GM19397 (cell line): ENCODE results near the gene MED25.
A peak's percentile ranks its signal among the peaks of the same experiment; 100 is the strongest.

ENCODE experiments used
- ATAC-seq: cut with Tn5 transposase; IDR thresholded peaks from one replicate; pipeline ENCODE4 v1.9.1; 2021; ENCODE audit warnings: mild to moderate bottlenecking, moderate library complexity; ENCODE audit not compliant: unreplicated experiment

The MED25 gene

DNA sequence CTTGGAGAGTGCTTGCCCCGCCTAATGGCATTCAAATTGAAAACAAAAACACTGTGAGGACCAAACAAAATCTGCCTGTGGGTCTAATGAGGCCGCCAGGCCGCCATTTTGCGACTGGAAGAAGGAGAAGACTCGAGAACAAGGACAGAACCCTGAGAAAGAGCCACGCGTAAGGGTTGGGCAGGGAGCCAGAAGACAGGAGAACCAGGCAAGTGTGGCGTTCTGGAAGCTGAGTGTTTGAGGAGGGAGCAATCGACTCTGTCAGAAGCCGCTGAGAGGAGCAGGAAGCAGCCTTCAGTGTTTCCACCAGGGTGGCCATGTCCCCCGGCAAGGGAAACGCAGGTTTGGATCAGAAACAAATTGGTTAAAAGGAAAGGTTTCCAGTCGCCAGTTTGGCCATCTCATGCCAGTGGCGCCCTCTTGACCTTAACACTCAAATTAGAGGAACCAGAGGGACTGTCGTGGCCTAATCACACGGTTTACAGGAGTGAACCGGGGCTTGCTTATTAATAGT lies 22.7 kb downstream of the MED25 start:
- no peak for ATAC-seq

DNA sequence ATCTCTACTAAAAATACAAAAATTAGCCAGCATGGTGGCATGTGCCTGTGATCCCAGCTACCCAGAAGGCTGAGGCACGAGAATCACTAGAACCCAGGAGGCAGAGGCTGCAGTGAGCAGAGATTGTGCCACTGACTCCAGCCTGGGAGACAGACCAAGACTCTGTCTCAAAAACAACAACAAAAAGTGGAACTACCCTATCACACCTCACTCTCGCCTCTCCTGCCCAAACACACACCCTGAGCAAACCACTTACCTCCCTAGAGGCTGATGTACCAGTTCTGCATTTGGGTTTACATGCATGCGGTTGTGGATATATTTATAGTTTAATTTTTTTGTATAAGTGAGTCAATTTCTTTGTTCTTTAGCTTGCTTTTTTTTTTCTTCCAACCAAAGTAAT lies 25.2 kb downstream of the MED25 start:
- ATAC-seq, result no peak

DNA sequence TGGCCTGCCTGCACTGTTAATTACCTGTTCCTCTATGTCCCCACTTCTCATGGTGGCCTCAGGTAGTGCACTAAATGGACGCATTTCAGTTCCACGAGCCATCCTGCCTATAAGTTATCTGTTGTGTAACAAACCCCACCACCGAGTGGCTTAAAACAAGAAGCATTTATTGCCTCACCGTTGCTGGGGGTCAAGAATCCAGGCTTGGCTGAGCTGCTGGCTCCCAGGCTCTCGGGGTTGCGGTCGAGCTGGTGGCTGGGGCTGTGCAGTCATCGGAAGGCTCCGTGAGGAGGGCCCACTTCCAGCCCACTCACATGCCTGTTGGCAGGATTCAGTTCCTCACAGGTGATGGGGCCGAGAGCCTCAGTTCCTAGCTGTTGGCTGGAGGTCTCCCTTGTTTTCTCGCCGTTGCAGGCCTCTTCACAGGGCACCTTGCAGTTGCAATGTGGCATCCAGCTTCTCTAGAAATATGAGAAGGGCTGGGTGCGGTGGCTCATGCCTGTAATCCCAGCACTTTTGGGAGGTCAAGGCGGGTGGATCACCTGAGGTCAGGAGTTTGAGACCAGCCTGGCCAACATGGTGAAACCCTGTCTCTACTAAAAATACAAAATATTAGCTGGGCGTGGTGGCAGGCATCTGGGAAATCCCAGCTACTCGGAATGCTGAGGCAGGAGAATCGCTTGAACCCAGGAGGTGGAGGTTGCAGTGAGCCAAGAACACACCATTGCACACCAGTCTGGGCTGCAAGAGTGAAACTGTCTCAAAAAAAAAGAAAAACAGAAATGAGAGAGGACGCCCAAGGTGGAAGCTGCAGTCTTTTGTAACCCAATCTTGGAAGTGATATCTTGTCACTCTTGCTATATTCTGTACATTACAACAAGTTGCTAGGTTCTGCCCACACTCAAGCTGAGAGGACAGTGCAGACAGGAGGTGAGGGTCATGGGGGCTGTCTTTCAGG lies 26.3 kb downstream of the MED25 start:
- ATAC-seq, result no peak

DNA sequence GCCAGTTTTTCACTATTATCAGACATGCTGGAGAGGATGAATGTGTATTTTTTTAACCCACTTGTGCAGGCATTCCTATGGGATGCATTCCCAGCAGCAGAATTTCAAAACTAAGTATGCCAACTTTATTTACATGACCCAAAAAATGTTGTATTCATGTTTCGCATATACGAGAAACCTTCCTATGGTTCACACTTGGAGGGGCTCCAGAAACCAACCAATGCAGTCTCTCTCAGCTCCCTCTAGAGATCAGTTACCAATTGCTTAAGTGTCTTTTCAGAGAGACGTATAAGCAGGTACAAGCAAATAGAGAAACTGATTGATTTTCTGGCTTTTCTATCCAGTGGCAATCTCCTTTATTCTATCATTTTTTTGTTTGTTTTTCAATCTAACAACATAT lies 27.3 kb downstream of the MED25 start:
- no peak for ATAC-seq

DNA sequence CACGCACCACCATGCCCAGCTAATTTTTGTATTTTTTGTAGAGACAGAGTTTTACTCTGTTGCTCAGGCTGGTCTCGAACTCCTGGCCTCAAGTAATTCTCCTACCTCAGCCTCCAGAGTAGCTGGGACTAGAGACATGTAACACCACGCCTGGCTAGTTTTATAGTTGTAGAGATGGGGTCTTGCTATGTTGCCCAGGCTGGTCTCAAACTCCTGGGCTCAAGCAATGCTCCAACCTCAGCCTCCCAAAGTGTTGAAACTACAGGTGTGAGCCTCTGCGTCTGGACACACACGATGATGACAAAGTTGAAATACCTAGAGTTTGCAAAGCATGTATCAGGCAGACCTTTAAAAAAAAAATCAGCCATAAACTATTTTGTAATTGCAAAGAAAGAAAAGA lies 28.3 kb downstream of the MED25 start:
- no peak for ATAC-seq

DNA sequence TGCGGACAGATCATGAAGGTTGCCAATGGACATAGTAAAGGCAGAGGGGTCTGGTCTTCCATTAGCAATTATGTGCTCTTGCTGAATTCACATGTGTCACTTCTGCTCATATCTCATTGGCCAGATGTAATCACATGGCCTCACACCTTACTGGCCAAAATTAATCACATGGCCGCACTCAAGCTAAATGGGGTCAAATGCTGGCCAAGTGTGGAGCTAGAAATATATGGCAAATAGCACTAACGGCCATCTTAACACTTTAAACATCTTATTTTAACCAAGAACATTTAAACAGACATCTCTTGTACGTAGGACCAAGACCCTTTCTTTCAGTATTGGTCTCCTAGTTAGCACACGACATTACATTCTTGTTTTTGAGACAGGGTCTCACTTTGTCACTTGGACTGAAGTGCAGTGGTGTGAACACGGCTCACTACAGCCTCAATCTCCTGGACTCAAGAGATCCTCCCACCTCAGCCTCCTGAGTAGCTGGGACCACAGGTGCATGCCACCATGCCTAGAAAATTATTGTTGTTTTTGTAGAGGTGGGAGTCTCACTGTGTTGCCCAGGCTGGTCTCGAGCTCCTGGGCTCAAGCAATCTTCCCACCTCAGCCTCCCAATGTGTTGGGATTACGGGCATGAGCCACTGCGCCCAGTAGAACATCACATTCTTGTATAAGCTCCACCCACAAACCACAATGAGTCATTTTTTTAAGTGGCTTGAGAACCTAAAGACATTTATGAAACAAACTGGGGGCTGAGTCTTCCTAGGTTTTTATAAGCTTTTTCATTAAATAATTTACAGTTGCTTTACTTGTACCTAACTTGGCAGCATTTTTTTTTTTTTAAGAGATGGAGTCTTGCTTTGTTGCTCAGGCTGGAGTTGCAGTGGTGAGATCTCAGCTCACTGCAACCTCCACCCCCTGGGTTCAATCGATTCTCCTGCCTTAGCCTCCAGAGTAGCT lies 29.9 kb downstream of the MED25 start:
- no peak for ATAC-seq

DNA sequence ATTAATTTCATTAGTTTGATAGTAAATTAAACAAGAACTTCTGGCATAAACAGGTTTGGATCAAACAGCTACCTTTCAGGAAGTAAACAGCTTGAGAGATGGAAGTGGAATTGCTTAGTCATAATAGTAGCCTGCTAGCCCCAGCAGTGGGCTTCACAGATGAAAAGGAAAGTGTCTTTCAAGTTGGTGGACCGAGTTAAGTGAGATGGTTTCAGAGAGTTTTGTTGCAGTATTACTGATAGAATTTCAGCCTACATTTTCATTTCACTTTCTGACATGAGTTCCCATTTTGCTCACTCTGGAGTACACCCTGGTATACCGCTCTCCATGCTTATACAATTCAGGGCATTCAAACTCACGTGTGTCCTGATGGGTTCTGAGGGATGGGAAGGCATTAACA lies 30.8 kb downstream of the MED25 start:
- ATAC-seq, result no peak

DNA sequence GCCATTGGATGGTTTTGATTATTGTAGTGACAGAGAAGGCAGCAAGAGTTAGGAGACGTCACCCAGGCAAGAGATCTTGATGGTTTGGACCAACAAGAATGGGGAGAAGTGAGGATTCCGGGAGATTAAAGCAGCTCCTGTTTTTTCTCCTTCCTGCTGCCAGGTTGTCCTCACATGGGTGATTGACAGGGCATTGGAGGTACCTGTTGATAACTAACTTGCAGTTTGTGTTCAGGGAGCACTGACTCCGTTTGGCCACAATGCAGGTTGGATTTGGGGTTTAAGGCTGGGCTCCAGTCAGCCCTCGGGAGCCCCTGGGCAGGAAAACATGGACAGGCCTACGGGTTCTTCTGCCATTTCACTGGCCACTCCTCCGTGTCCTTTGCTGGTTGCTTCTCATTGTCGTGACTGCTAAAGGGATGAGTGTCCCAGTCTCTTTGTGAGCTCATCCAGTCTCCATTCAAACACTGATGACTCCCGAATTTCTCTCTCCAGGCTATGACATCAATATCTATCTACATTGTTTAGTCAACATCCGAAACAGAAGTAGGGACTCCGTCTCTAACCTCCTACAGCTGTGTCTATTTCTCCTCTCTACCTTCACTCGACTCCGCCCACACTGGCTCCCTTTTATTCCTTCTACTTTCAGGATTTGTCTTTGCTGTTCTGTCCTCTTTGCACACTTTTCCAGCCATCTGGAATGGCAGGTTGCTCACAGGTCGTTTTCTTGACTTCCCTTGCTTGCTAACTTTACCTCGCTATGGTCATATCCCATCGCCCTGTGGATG lies 31.5 kb downstream of the MED25 start:
- no peak for ATAC-seq

DNA sequence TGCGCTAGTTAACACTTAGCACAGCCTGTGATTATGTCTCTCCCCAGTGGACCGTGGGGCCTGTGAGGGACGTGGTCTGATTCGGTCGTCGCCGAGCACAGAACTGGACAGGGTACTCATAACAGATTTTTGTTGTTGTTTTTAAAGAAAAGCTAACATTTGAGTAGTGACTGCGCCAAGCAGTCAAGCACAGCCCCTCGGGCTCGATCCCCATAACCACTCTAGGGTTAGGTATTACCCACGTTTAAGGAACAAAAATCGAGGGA lies 32.1 kb downstream of the MED25 start:
- no peak for ATAC-seq

DNA sequence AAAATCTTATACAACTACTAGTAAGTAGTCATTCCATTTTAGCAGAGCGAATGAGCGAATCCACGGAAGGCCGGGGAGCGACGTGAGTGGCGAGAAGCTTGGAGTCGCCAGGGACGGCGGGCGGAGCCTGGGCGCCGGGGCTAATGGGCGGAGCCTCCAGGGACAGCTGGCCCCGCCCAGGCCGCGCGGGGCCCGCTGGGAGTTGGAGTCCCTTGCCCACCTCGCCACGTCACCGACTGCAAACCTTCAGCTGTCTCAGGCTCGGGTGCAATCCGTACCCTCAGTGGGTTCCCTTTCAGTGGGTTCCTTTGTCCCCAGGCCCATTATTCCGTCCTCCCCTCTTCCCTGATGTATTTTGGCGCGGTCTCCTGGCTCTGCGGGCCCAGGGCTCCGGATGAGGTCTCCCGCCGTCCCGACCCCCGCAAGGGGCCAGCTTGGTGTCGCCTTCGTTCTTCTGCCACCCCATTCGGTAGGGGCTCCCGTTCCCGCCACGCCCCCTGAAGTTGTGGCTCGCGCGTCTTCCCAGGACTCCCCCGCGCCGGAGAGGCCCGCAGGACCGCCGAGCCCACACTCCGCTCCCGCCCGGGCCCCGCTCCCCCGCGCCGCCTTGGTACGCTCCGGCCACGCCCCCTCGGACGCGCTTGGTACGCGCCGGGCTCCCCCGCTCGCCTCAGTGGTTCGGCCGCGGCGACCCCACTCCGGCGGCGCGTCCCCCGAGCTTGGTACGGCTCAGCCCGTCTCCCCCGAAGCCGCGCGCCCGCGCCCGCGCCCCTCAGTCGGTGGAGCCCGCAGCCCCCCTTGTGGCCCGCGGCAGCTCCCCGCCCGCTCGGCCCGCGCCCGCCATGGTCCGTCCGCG lies 32.6 kb downstream of the MED25 start, which contains the start of gene PTOV1:
Gene PTOV1 (plus strand): TSS at position 673 of the 856 bp plus-strand sequence.
- peak; percentile 73 for ATAC-seq

DNA sequence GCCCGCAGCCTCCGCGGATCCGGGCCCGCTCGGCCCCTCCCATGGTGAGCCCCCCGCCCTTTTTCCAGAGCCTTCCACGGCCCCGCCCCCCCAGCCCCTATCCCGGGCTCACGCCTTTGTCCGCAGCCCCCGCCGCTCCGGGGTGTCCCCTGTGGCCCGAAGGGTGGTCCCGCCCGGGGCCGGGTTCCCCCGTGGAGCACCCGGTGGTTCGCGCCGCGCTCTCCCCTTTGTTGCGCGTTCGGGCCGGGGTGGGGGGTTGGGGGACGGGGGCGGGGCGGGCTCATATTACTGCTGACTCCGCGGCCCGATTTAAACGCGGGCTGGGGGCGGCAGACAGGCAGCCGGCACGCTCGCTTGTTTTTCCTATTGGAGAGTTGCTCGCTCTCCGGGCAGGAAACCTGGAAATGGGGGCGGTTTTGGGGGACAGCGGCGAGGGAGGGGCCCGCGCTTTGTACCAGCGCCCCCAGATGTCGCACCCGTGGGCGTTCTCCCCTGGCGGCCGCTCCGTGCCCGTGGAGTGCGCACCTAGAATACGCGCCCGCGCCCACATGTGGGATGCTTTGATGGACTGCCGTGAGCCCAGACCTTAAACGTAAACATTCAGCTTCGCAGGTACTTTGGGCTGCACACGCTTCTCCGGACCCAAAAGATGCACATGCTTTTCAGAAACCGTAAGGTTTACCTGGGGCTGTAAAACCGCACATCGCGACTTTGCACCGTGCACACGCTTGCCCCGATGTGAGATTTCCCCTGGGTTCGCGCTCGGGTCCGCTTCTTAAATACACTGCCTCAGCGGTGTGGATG lies 33.6 kb downstream of the MED25 start:
- ATAC-seq, result peak; percentile 13

DNA sequence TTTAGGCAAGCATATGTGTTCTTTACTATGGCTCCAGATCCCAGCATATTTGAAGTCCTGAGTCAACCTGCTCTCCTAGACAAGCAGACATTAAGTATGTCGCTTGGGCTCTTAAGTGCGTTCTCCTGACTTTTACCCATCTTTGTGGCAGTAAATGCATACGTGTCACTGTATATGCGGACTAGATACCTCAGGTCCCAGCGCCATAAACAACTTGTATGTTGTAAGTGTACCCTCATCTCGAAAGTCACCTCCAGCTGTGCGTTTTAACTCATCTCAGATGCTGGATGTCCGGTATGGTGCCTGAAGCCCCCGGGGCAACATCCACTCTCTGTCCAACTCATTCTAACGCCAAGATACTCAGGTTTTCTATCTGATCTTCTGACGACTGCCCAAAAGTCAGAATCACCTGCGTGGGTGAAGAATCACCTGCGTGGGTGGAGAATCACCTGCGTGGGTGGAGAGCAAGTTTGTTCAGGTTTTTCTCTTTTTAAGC lies 34.6 kb downstream of the MED25 start:
- no peak for ATAC-seq

DNA sequence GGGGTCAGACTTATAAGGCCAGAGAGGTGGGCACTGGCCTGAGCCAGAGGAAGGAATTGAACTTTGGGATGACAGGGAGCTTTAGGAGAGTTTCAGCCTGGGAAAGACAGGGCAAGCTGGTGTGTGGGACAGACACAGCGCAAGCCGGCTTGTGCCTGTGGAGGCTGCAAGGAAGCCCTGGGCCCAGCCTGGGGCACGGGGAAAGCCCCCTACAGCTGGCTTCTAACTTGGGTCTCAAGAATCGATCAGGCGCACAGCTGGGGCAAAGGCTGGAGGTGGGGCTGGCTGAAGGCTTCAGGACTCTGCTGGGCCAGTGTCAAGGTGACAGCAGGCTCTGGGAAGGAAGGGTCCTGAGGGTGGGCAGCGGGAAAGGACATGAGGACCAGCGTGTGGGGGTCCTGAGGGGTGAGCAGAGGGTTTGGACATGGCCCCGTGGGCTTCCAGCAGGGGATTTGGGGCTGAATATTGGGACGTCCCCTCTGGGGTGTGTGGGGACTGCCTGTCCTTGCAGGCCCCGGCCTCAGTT lies 35.8 kb downstream of the MED25 start:
- ATAC-seq, result no peak

DNA sequence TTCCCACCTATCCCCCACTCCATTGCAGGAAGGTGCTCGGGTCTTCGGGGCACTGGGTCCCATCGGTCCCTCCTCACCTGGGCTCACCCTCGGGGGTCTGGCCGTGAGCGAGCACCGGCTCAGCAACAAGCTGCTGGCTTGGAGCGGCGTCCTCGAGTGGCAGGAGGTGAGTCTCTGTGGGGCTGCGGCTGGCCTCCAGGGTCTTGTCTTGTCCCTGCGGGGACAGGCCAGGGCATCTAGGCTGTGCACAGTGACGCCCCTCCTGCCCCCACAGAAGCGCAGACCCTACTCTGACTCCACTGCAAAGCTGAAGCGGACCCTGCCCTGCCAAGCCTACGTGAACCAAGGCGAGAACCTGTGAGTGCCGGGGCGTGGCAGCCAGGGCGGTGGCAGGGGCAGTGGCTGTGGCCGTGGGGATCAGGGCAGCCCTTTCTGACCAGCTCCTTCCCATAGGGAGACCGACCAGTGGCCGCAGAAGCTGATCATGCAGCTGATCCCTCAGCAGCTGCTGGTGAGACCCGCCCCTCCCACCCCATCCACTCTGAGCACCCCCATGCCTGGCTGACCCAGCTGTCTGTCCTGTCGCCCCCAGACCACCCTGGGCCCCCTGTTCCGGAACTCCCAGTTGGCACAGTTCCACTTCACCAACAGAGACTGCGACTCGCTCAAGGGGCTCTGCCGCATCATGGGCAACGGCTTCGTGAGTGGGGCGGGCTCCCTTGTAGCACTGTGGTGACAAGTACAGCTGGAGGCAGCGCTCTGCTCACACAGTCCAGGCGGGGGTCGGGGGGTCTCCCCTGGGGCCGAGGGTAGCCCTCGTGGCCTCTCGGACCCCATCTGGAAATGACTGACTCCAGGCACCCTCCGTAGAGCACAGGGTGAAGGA lies 36.5 kb downstream of the MED25 start:
- ATAC-seq, result no peak

DNA sequence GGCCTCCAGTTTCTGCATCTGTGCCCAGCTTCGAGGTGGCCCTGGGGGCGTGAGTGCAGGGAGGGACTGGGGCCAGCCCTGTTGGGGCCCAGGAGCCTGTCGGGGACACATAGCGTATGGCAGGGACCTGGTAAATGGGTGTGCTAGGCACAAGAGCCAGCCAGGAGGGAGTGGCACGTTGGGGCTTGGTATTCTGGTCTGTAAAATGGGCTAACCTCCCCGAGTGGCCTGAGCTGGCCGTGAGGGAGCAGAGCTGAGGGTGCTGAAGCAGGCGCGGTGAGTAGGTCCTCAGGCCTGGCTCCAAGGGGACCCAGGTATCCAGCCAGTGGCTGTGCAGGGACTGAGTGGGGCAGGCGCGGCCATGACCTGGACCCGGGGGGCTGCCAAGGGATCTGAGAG lies 37.2 kb downstream of the MED25 start:
- ATAC-seq, result no peak

DNA sequence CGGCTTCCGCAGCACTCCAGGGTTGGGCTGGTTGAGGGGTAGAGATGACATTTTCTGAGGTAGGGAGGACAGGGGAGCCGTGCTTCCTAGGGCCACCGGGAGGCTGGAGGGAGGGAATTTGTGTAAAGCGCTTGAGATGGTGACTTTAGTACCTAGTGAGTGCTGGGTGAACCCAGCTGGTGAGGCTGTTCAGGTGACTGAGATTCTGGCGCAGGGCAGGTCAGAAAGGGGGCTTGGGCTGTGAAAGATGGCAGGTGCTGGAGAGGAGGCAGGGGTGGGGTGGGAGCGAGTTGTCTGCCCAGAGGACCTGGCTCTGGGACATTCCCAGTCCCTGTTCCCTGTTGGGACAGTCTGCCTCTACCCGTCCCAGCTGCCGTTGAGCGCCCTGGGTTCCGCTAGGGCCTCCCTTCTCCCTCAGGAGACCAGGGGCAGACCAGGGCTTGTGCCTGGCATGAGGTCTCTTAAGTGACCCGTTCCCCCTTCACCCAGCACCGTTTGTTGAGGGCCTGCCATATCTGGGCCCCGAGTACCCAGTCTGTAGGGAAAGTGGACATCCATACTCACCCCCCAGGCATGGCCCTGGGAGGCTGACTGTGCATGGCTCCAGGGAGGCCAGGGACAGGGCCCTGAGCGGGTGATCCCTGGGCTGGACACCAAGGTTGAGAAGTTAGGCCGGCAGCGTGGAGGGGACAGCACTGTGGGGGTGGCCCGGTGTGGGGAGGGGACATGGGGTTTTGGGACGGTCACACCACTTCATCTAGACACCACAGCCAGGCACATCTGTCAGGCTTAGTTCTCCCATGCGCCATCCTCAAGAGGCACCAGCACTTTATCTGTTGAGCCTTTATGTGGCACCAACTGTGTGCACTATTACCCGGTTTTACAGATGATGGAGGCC lies 37.8 kb downstream of the MED25 start:
- ATAC-seq, result no peak

DNA sequence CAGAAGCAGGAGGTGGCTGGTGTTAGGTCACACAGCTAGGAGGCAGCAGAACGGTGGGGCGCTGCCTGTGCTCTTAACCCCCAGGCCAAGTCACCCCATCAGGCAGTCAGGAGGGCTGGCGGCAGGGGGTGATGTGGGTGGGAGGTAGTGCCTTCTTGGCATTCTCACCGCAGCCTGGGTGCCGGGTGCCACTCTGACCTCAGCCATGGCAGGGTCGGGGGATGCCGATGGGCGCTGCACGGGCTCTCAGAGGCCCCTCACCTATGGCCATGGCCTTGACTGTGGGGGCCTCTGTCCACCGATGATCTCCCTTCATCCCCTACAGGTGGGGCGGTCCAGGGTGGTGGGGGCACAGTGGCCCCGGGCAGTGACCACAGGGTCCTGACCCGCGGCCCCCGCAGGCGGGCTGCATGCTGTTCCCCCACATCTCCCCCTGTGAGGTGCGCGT lies 38.5 kb downstream of the MED25 start:
- ATAC-seq, result no peak
